SIG-M5 (cell line): Measurements from ENCODE around the gene ETF1.
A peak's percentile ranks its signal among the peaks of the same experiment; 100 is the strongest.

Source experiments
- DNase-seq: peaks from one replicate; lab custom pipeline; 2025; lab: John Stamatoyannopoulos, UW

The ETF1 gene

GRCh38 chr5:138529812-138530211 is 13.2 kb downstream of the ETF1 start:
- no peak for DNase-seq

GRCh38 chr5:138528744-138529469 is 14.1 kb downstream of the ETF1 start:
- no peak for DNase-seq

GRCh38 chr5:138528208-138528607 is 14.8 kb downstream of the ETF1 start:
- no peak for DNase-seq

- DNase-seq: no peak
These were observed 15.9 kb downstream of the ETF1 start for GRCh38 chr5:138527170-138527569.

- no peak for DNase-seq
These were observed 19.6 kb downstream of the ETF1 start for GRCh38 chr5:138523406-138523805.

GRCh38 chr5:138520971-138521370 is 22.1 kb downstream of the ETF1 start:
- DNase-seq: no peak

- DNase-seq: no peak
These were observed 25.6 kb downstream of the ETF1 start for GRCh38 chr5:138517437-138517836.

GRCh38 chr5:138515556-138516245 is 27.3 kb downstream of the ETF1 start:
- no peak for DNase-seq

GRCh38 chr5:138514021-138514420 is 29.0 kb downstream of the ETF1 start:
- no peak for DNase-seq

- DNase-seq: no peak
These were observed 34.1 kb downstream of the ETF1 start for GRCh38 chr5:138508958-138509357.

GRCh38 chr5:138507485-138507884 is 35.6 kb downstream of the ETF1 start:
- peak; percentile 20 for DNase-seq

GRCh38 chr5:138506370-138507306 is 36.4 kb downstream of the ETF1 start:
- no peak for DNase-seq

GRCh38 chr5:138504799-138505198 is 38.2 kb downstream of the ETF1 start:
- DNase-seq: no peak

GRCh38 chr5:138503487-138504270 is 39.4 kb downstream of the ETF1 start:
- no peak for DNase-seq

- DNase-seq: no peak
These were observed 40.5 kb downstream of the ETF1 start for GRCh38 chr5:138502521-138502920.

GRCh38 chr5:138502121-138502520 is 40.9 kb downstream of the ETF1 start:
- no peak for DNase-seq

- no peak for DNase-seq
These were observed 44.7 kb downstream of the ETF1 start for GRCh38 chr5:138498376-138498775.

GRCh38 chr5:138495351-138495750 is 47.7 kb downstream of the ETF1 start:
- DNase-seq: no peak

- no peak for DNase-seq
These were observed 50.4 kb downstream of the ETF1 start for GRCh38 chr5:138492560-138493045.

- DNase-seq: peak; percentile 77
These were observed 51.1 kb downstream of the ETF1 start for GRCh38 chr5:138491669-138492559.

- DNase-seq: no peak
These were observed 51.8 kb downstream of the ETF1 start for GRCh38 chr5:138491284-138491648.
